Activated CD8-positive, alpha-beta memory T cell treated with anti-CD3 and anti-CD28 coated beads, Interleukin-2, amount 50 U/mL, for 48 hours (primary cell): ENCODE results near the gene PIP5K1C.
A peak's percentile ranks its signal among the peaks of the same experiment; 100 is the strongest.

Experiments used
- DNase-seq: peaks from one replicate; pipeline ENCODE4 v3.0.0-alpha.2; 2020

The PIP5K1C gene, protein sequence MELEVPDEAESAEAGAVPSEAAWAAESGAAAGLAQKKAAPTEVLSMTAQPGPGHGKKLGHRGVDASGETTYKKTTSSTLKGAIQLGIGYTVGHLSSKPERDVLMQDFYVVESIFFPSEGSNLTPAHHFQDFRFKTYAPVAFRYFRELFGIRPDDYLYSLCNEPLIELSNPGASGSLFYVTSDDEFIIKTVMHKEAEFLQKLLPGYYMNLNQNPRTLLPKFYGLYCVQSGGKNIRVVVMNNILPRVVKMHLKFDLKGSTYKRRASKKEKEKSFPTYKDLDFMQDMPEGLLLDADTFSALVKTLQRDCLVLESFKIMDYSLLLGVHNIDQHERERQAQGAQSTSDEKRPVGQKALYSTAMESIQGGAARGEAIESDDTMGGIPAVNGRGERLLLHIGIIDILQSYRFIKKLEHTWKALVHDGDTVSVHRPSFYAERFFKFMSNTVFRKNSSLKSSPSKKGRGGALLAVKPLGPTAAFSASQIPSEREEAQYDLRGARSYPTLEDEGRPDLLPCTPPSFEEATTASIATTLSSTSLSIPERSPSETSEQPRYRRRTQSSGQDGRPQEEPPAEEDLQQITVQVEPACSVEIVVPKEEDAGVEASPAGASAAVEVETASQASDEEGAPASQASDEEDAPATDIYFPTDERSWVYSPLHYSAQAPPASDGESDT

GRCh38 chr19:3700242-3701032 lies at the start of gene PIP5K1C:
PIP5K1C (minus strand) TSS chr19:3700468; CDS start chr19:3700390, 78 bp downstream.
- peak; percentile 97 for DNase-seq

DNA sequence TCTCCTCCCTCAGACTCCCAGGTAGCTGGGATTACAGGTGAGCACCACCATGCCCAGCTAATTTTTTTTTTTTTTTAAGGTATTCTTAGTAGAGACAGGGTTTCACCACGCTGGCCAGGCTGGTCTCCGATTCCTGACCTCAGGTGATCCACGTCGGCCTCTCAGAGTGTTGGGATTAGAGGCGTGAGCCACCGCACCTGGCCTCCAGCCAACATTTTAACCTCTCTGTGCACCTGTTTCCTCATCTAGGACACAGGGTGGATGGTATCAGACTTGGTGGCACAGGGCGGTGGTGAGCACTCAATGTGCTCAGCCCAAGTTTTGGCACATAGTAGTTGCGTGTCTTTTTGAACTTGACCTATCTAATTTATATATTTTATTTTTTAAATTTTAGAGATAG lies 48.7 kb upstream of the PIP5K1C start:
- DNase-seq: no peak

GRCh38 chr19:3746371-3747056 lies 46.2 kb upstream of the PIP5K1C start:
- no peak for DNase-seq

DNA sequence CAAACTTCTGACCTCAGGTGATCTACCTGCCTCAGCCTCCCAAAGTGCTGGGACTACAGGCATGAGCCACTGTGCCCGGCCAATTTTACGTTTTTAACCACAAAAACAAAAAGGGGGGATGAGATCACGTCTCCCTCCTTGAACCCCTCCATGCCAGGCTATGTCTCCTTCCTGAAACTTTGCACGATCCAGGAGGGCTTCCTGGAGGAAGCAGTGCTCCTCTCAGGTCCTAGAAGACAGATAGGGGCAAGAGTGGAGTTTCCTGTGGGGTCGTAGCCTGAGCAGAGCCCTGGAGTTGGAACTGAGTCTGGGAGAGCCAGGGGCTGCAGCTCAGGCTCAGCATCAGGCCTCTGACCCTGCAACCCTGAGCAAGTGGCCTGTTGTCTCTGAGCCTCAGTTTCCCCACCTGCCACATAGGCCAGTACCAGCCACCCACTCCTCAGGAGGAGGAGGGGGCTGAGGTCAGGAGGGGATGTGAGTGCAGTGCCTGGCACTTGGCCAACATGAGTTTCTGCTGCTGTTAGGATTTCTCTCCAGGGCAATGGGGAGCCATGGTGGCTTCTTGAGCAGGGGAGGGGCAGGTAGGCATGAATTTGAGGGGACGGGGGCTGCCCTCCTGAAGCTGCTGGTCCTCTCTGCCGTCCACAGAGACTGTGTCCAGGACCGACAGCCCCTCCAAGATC lies 45.2 kb upstream of the PIP5K1C start:
- no peak for DNase-seq

DNA sequence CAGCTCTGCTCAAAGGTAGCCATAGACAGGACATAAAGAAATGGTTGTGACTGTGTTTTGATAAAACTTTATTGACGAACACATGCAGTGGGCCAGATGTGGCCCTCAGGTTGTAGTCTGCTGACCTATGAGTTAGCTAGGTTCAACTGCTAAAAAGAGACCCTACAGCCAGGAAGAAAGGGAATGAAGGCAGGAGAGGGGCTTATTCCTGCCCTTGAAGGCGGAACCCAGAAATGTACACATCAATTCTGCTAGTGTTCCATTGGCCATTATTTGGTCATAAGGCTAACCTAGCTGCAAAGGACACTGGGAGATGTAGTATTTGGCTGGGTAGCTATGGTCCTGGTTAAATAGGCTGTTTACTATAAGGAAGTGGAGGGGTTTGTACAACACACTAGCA lies 43.2 kb upstream of the PIP5K1C start:
- DNase-seq: no peak

GRCh38 chr19:3740431-3740830 lies 40.2 kb upstream of the PIP5K1C start:
- DNase-seq: no peak

GRCh38 chr19:3738477-3739220 lies 38.4 kb upstream of the PIP5K1C start:
- DNase-seq: no peak

GRCh38 chr19:3737487-3738205 lies 37.4 kb upstream of the PIP5K1C start:
- DNase-seq: no peak

DNA sequence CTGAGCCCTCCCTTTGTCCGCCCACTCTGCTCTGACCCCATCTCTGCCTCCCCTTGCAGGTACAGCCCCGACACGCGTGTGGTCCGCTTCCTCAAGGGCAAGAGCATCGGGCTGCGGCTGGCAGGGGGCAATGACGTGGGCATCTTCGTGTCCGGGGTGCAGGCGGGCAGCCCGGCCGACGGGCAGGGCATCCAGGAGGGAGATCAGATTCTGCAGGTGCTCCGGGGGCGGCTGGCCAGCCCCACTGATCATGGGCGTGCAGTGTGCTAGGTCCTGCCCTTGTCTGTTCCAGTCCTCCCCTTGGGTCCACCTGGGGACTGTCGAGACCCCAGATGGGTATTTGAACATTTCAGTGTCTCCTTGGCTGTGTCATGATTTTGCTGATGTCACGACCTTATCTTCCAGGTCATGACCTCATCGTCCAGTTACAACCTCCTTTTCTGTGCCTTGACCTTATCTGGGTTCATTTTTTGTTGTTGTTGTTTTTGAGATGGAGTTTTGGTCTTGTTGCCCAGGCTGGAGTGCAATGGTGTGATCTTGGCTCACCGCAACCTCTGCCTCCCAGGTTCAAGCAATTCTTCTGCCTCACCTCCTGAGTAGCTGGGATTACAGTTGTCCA lies 35.9 kb upstream of the PIP5K1C start:
- DNase-seq: no peak

GRCh38 chr19:3734310-3734600 lies 34.0 kb upstream of the PIP5K1C start:
- DNase-seq: no peak

DNA sequence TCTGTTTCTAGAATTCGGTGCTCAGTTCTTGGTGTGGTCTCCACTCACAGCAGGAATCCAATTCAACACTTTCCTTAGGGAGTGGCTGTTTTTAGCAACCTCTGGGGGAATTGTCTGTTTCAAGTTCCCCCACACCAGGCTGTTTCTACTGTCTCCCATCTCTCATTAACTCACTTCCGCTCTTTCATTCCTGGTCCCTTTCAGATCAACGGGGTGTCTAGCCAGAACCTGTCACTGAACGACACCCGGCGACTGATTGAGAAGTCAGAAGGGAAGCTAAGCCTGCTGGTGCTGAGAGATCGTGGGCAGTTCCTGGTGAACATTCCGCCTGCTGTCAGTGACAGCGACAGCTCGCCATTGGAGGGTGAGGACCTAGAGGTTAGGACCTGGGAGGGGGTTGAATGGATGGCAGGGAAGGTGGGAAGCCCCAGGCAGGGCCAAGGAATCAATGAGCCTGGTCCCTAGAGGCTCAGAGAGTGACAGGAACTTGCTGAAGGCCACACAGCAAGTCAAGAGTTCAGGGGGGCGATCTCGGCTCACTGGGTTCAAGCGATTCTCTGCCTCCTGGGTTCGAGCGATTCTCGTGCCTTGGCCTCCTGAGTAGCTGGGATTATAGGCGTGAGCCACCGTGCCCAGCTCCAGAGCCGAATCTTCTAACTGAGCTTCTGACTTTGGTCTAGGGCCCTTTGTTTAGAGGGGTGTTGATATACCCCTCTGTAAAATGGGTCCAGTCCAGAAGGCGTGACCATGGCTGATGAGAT lies 33.5 kb upstream of the PIP5K1C start:
- no peak for DNase-seq

GRCh38 chr19:3732108-3732507 lies 31.8 kb upstream of the PIP5K1C start:
- no peak for DNase-seq

- no peak for DNase-seq
Measured at GRCh38 chr19:3730457-3730958, 30.2 kb upstream of the PIP5K1C start.

DNA sequence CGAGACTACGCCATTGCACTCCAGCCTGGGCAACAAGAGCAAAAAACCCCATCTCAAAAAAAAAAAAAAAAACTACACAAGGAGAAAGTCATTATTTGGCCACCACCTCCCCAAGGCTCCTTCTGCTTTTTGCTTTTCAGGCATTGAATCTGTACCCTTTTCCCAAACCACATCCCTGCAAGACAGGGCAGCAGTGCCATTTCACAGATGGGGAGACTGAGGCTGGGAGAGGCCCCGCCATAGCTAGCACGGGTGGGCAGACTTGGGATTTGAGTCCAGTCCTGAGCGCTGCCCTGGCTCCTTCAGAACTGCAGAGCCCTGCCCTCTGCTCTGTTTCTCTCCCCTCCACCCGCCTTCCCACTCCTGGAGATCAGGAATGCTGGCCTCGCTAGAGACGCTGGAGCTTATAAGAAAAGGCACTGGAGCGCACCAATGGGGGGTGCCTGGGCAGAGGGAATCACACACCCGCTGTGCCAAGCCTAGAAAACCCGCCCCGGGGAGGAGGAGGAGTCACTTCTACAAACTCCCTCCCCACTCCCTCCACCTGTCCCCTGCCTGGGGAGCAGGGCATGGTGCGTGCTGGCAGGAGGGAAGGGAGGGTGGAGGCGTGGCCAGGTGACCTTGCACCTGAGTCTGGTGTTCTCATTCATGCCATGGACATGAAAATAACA lies 25.5 kb upstream of the PIP5K1C start:
- DNase-seq: no peak

DNA sequence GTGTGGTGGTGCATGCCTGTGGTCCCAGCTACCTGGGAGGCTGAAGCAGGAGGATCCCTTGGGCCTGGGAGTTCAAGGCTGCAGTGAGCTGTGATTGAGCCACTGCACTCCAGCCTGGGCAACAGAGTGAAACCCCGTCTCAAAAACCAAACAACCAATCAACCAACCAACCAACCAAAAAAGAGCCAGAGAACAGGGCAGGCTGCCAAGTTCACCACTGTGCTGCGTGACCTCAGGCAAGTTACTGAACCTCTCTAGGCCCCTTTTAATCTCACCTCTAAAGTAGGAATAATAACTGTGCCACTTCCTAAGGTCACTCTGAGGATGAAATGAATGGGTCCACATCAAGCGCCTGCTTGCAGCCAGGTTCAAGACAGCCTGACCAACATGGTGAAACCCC lies 24.9 kb upstream of the PIP5K1C start:
- no peak for DNase-seq

GRCh38 chr19:3723883-3724282 lies 23.6 kb upstream of the PIP5K1C start:
- DNase-seq: no peak

- DNase-seq: no peak
Measured at GRCh38 chr19:3723110-3723488, 22.8 kb upstream of the PIP5K1C start.

DNA sequence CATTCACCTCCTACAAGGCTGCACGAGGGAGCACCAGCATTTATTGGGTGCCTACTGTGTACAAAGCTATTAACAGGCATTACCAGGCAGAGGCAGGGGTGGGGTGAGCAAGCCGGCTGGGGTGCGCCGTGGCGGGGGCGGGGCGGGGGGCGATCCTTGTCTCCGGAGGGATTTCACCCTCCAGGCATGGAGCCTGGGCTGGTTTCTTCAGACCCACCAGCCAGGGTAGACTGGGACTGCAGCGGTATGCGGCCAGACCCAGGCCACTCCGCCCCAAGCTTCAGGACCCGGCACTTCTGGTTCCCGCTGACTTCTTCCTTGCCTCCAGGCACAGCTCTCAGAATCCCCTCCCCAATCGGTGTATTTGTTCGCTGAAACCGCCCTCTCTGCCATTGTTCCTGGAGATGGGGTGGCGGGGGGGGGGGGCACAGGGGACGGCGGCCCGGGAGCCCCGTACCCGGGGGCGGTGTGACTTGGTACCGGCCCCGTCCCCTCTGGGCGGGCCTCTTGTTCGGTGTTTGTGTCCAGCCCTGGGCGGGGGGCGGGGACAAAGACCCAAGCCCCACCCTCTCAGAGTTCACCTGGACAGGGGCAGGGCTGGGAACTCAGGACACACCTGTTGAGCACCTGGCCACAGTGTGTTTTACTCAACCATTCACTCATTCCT lies 22.3 kb upstream of the PIP5K1C start:
- no peak for DNase-seq
